Measurements from ENCODE around the gene UGT1A3.
"Not testable (repeated sequence)": the region's sequence is repeated elsewhere in the genome, so short reads cannot be mapped to it uniquely, and the experiment has no call there.

Gene UGT1A3

DNA sequence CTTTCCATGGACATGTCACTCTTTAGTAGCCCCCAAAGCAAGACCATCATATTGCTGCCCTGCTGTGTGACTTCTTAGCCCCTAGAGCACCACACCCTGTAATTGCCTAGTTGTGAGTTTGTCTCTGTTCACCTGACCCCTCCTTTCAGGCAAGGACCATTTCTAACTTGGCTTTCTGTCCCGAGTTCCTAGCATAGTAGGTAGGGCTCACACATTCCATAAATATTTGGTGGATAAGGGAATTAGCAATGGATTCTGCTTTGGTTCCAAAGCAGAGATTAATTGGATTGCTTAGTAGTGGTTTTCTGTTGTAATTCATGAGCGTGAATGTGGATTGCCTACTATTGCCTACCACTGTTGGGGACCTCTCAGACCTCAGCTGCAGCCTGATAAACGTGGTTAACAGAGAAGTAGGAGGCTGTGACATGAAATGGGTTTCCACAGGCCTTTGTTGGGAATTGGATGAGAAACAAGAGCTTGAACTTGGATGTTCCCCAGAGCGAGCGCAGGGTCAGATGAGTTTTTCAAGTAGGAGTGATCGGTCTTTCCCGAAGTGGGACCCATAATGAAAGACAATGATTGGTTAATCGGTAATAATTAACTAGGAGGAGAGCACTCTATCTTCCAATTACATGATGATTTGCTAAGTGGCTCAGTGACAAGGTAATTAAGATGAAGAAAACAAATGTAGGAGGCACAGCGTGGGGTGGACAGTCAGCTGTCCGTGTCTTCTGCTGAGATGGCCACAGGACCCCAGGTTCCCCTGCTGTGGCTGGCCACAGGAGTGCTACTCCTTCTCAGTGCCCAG is 17.8 kb downstream of the UGT1A3 start:
- no peak overlapping the region for H3K27ac ChIP-seq (ENCODE audit: low read depth, low read length)

DNA sequence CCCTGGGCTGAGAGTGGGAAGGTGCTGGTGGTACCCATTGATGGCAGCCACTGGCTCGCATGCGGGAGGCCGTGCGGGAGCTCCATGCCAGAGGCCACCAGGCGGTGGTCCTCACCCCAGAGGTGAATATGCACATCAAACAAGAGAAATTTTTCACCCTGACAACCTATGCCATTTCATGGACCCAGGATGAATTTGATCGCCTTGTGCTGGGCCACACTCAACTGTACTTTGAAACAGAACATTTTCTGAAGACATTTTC is 18.4 kb downstream of the UGT1A3 start:
- H3K4me3 ChIP-seq (ENCODE audit: low read depth in 1 of 2, low read length in 2 of 2): no peak overlapping the region
- no peaks in the 10 kb centered on the region for H3K36me3 ChIP-seq (ENCODE audit: insufficient read depth, low read length)
- no peaks in the 10 kb centered on the region for H3K9me3 ChIP-seq (ENCODE audit: low read length)
- H3K27ac ChIP-seq (ENCODE audit: low read depth, low read length): no peak overlapping the region
- no peak overlapping the region for H3K9ac ChIP-seq (ENCODE audit: low read length)
- no peaks in the 10 kb centered on the region for H3K4me1 ChIP-seq (ENCODE audit: insufficient read depth, low read length)
- no peaks in the 10 kb centered on the region for H3K27me3 ChIP-seq (ENCODE audit: control insufficient read depth in 1 of 2, insufficient read depth in 2 of 2, low read length in 2 of 2)

More for the DNA sequence above, 17.8 kb downstream of the UGT1A3 start:
- Histone ChIP-seq H3K9ac (ENCODE audit: low read length) (no peak overlapping the region), H3K9me3 (ENCODE audit: low read length) (no peaks in the 10 kb centered on the region), H3K27me3 (ENCODE audit: control insufficient read depth in 1 of 2, insufficient read depth in 2 of 2, low read length in 2 of 2) (no peaks in the 10 kb centered on the region), H3K36me3 (ENCODE audit: insufficient read depth, low read length) (no peaks in the 10 kb centered on the region), H3K4me3 (ENCODE audit: low read depth in 1 of 2, low read length in 2 of 2) (no peak overlapping the region), H3K4me1 (ENCODE audit: insufficient read depth, low read length) (no peaks in the 10 kb centered on the region)

DNA sequence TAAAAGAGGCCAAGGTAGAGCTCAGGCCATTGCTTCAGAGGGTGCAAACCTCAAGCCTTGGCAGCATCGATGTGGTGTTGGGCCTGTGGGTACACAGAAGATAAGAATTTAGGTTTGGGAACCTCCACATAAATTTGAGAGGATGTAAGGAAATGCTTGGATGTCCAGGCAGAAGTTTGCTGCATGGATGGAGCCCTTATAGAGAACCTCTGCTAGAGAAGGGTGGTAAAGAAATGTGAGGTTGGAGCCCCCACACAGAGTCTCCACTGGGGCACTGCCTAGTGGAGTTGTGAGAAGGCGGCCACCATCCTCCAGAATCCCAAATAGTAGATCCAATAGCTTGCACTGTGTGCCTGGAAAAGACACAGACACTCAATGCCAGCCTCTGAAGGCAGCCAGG is 21.8 kb downstream of the UGT1A3 start:
- H3K27me3 ChIP-seq (ENCODE audit: control insufficient read depth in 1 of 2, insufficient read depth in 2 of 2, low read length in 2 of 2); H3K4me1 ChIP-seq (ENCODE audit: insufficient read depth, low read length); H3K9me3 ChIP-seq (ENCODE audit: low read length); H3K9ac ChIP-seq (ENCODE audit: low read length); H3K27ac ChIP-seq (ENCODE audit: low read depth, low read length); H3K36me3 ChIP-seq (ENCODE audit: insufficient read depth, low read length); H3K4me3 ChIP-seq (ENCODE audit: low read depth in 1 of 2, low read length in 2 of 2): not testable (repeated sequence)

DNA sequence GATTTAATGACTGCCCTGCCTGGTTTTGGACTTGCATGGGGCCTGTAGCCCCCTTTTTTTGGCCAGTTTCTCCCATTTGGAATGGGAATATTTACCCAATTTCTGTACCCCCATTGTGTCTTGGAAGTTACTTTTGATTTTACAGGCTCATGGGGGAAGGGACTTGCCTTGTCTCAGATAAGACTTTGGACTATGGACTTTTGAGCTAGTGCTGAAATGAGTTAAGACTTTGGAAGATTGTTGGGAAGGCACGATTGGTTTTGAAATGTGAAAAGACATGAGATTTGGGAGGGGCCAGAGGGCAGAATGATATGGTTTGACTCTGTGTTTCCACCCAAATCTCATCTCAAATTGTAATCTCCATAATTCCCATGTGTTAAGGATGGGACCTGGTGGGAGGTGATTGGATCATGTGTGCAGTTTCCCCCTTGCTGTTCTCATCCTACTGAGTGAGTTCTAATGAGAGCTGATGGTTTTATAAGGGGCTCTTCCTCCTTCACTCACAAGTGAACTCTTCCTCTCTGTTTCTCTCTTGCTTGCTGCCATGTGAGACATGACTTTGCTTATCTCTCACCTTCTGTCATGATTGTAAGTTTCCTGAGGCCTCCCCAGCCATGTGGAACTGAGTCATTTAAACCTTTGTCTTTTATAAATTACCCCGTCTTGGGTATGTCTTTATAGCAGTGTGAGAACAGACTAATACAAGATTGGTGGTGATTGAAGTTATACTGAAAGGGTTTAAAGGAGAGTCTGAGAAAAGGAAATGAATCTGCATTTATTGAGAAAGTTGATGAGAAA is 22.6 kb downstream of the UGT1A3 start:
- H3K4me1 ChIP-seq (ENCODE audit: insufficient read depth, low read length); H3K9ac ChIP-seq (ENCODE audit: low read length); H3K36me3 ChIP-seq (ENCODE audit: insufficient read depth, low read length); H3K27me3 ChIP-seq (ENCODE audit: control insufficient read depth in 1 of 2, insufficient read depth in 2 of 2, low read length in 2 of 2); H3K9me3 ChIP-seq (ENCODE audit: low read length); H3K4me3 ChIP-seq (ENCODE audit: low read depth in 1 of 2, low read length in 2 of 2); H3K27ac ChIP-seq (ENCODE audit: low read depth, low read length): not testable (repeated sequence)

DNA sequence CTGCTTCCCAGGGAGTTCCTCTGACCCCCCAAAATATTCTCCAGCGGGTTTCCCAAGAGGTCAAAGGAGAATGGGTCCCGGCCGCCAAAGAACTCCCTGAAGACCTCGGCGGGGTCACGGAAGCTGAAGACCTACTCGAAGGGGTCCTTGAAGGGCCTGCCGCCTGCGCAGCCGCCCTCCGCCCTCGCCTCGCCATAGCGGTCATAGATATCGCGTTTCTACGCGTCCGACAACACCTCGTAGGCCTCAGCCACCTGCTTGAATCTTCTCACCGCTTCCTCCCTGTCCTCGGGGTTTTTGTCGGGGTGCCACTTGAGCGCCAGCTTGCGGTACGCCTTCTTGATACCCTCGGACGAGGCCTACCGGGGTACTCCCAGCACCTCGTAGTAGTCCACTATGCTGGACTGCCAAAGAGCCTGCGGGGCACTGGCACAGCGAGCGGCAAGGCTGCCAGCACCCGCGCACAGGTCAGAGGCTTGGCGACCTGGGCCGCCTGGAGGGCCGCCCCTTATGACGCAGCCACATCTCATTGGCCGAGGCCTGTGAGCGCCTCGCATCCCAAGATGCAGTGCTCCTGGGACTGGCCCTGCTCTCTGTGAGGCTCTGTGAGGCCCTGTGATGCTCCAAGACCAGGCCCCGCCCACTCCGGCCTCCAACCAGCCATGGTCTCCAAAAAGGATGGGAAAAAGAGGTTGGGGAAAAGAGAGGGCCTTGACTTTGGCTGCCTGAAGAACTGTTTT is 26.2 kb downstream of the UGT1A3 start:
- no peak overlapping the region for H3K4me3 ChIP-seq (ENCODE audit: low read depth in 1 of 2, low read length in 2 of 2)
- no peaks in the 10 kb centered on the region for H3K36me3 ChIP-seq (ENCODE audit: insufficient read depth, low read length)
- H3K9ac ChIP-seq (ENCODE audit: low read length): no peak overlapping the region
- no peaks in the 10 kb centered on the region for H3K9me3 ChIP-seq (ENCODE audit: low read length)
- H3K27ac ChIP-seq (ENCODE audit: low read depth, low read length): no peak overlapping the region
- H3K4me1 ChIP-seq (ENCODE audit: insufficient read depth, low read length): no peaks in the 10 kb centered on the region
- H3K27me3 ChIP-seq (ENCODE audit: control insufficient read depth in 1 of 2, insufficient read depth in 2 of 2, low read length in 2 of 2): no peaks in the 10 kb centered on the region

DNA sequence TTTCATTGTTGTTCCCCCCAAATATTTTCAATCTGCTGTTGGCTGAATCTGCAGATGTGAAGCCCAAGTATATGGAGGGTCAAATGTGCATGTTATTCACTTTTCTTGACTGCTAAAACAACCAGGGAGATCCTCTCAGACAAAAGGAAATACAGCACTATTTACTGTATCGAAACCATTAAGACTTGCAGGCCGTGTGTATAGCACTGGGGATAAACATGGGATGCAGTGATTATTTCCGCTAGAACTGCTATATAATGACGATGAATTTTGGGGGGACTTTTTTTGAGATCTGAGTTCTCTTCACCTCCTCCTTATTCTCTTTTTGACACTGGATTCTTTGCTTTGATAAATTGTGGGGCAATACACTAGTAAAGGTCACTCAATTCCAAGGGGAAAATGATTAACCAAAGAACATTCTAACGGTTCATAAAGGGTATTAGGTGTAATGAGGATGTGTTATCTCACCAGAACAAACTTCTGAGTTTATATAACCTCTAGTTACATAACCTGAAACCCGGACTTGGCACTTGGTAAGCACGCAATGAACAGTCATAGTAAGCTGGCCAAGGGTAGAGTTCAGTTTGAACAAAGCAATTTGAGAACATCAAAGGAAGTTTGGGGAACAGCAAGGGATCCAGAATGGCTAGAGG is 27.7 kb downstream of the UGT1A3 start:
- Histone ChIP-seq H3K9me3 (ENCODE audit: low read length) (no peaks in the 10 kb centered on the region), H3K4me3 (ENCODE audit: low read depth in 1 of 2, low read length in 2 of 2) (no peak overlapping the region), H3K4me1 (ENCODE audit: insufficient read depth, low read length) (no peaks in the 10 kb centered on the region), H3K27me3 (ENCODE audit: control insufficient read depth in 1 of 2, insufficient read depth in 2 of 2, low read length in 2 of 2) (no peaks in the 10 kb centered on the region), H3K36me3 (ENCODE audit: insufficient read depth, low read length) (no peaks in the 10 kb centered on the region), H3K9ac (ENCODE audit: low read length) (no peak overlapping the region), H3K27ac (ENCODE audit: low read depth, low read length) (no peak overlapping the region)

DNA sequence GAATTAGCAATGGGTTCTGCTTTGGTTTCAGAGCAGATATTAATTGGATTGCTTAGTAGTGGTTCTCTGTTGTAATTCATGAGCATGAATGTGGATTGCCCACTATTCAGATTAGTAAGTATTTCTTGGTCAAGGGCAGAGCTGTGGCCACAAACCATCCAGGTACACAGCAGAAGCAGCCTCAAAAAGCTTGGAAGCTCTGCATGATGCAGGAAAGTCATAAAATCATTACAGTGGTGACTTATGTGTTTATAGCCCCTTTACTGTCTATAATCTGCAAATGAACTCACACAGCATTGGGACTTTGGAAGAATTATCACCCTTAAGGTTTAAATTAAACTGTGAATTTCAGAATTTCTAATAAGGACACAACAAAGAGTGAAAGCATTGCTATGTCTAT is 29.3 kb downstream of the UGT1A3 start:
- Histone ChIP-seq H3K4me3 (ENCODE audit: low read depth in 1 of 2, low read length in 2 of 2) (no peak overlapping the region), H3K27ac (ENCODE audit: low read depth, low read length) (no peak overlapping the region), H3K9ac (ENCODE audit: low read length) (no peak overlapping the region)

DNA sequence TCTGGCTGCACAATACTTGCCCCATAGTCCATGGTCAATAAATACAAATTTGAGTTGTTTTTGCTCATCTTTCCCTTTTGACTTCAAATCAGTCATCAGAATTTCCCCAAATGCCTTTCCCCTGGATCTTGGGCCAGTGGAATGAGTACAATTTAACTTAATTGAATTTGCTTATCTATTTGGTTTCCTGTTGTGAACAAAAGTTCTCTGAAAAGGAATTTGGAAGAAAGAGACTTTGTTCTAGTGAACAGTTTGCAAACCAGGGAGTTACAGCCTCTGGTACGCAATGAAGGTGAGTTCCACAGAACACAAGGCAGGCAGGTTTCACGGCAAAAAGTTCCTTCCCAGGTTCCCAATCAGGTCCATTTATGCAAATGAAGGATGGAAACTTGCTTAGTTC is 30.0 kb downstream of the UGT1A3 start:
- Histone ChIP-seq H3K27me3 (ENCODE audit: control insufficient read depth in 1 of 2, insufficient read depth in 2 of 2, low read length in 2 of 2) (no peaks in the 10 kb centered on the region), H3K36me3 (ENCODE audit: insufficient read depth, low read length) (no peaks in the 10 kb centered on the region), H3K27ac (ENCODE audit: low read depth, low read length) (no peak overlapping the region), H3K4me1 (ENCODE audit: insufficient read depth, low read length) (no peaks in the 10 kb centered on the region), H3K4me3 (ENCODE audit: low read depth in 1 of 2, low read length in 2 of 2) (no peak overlapping the region), H3K9me3 (ENCODE audit: low read length) (no peaks in the 10 kb centered on the region), H3K9ac (ENCODE audit: low read length) (no peak overlapping the region)

More for the DNA sequence above, 29.3 kb downstream of the UGT1A3 start:
- Histone ChIP-seq H3K27me3 (ENCODE audit: control insufficient read depth in 1 of 2, insufficient read depth in 2 of 2, low read length in 2 of 2) (no peaks in the 10 kb centered on the region), H3K4me1 (ENCODE audit: insufficient read depth, low read length) (no peaks in the 10 kb centered on the region), H3K36me3 (ENCODE audit: insufficient read depth, low read length) (no peaks in the 10 kb centered on the region), H3K9me3 (ENCODE audit: low read length) (no peaks in the 10 kb centered on the region)

DNA sequence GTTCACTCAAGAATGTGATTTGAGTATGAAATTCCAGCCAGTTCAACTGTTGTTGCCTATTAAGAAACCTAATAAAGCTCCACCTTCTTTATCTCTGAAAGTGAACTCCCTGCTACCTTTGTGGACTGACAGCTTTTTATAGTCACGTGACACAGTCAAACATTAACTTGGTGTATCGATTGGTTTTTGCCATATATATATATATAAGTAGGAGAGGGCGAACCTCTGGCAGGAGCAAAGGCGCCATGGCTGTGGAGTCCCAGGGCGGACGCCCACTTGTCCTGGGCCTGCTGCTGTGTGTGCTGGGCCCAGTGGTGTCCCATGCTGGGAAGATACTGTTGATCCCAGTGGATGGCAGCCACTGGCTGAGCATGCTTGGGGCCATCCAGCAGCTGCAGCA is 31.2 kb downstream of the UGT1A3 start, which contains the start of gene UGT1A1:
Gene UGT1A1, plus strand, starts transcription at position 228 of the 400 bp plus-strand sequence. Its CDS starts 18 bp downstream, at position 246.
- Histone ChIP-seq H3K36me3 (ENCODE audit: insufficient read depth, low read length) (no peaks in the 10 kb centered on the region), H3K27me3 (ENCODE audit: control insufficient read depth in 1 of 2, insufficient read depth in 2 of 2, low read length in 2 of 2) (no peaks in the 10 kb centered on the region), H3K27ac (ENCODE audit: low read depth, low read length) (no peak within 1 kb of the TSS), H3K4me1 (ENCODE audit: insufficient read depth, low read length) (no peaks in the 10 kb centered on the region), H3K9ac (ENCODE audit: low read length) (no peak within 1 kb of the TSS), H3K9me3 (ENCODE audit: low read length) (no peaks in the 10 kb centered on the region), H3K4me3 (ENCODE audit: low read depth in 1 of 2, low read length in 2 of 2) (no peak within 1 kb of the TSS)

DNA sequence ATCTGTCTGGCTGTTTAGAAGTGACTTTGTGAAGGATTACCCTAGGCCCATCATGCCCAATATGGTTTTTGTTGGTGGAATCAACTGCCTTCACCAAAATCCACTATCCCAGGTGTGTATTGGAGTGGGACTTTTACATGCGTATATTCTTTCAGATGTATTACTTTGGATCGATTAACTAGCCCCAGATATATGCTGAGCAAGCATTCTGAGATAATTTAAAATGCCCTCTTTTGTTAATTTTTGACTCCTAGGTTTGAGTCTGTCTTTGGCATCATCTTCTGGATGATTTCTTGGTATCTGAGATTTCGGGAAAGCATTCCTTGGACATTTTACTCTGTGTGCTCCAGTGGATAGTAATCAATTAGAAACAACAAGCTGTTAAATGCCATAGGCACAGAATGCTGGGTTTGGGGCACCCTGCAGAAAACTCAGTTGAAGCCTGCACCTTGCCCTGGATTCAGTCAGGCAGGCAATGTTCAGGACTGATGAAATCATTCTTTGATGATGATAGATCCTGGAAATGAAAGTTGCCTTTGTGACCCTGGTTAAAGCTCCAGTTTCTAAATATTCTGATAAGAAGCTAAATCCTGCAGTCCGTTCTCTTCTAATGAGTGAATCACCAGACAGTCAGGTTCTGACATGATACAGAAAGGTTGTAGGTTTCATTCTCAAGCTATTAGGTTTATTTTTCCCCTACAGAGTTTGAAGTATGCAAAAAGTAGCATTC is 32.4 kb downstream of the UGT1A3 start:
- Histone ChIP-seq H3K9me3 (ENCODE audit: low read length) (no peaks in the 10 kb centered on the region), H3K9ac (ENCODE audit: low read length) (no peak overlapping the region), H3K27ac (ENCODE audit: low read depth, low read length) (no peak overlapping the region), H3K4me1 (ENCODE audit: insufficient read depth, low read length) (no peaks in the 10 kb centered on the region), H3K27me3 (ENCODE audit: control insufficient read depth in 1 of 2, insufficient read depth in 2 of 2, low read length in 2 of 2) (no peaks in the 10 kb centered on the region), H3K36me3 (ENCODE audit: insufficient read depth, low read length) (no peaks in the 10 kb centered on the region), H3K4me3 (ENCODE audit: low read depth in 1 of 2, low read length in 2 of 2) (no peak overlapping the region)

DNA sequence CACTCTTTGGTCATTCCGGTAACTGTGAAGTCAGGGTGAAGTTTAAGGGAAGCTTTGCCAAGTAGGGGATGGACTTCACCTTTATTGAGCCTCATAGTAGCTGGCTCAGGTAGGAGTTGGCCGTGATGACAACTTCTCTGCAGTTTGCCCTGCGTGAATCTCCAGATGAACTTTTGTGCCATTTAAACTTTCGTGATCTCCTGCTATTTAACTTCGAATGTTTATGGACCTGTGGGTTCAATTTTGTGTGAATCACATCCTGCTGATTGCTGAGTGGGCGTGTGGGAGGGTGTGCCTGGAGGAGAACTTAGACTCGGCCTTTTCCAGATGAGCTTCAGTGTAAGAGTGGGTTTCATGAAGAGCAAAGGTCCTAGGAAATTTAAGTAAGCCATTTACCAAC is 35.4 kb downstream of the UGT1A3 start:
- no peaks in the 10 kb centered on the region for H3K4me1 ChIP-seq (ENCODE audit: insufficient read depth, low read length)
- no peak overlapping the region for H3K27ac ChIP-seq (ENCODE audit: low read depth, low read length)
- H3K9me3 ChIP-seq (ENCODE audit: low read length): no peaks in the 10 kb centered on the region
- no peaks in the 10 kb centered on the region for H3K27me3 ChIP-seq (ENCODE audit: control insufficient read depth in 1 of 2, insufficient read depth in 2 of 2, low read length in 2 of 2)
- H3K9ac ChIP-seq (ENCODE audit: low read length): no peak overlapping the region
- H3K36me3 ChIP-seq (ENCODE audit: insufficient read depth, low read length): no peaks in the 10 kb centered on the region
- H3K4me3 ChIP-seq (ENCODE audit: low read depth in 1 of 2, low read length in 2 of 2): no peak overlapping the region

All from muscle layer of colon (tissue), 2 donors.